HG03354 (cell line): ENCODE results near the gene RPS3.
A peak's percentile ranks its signal among the peaks of the same experiment; 100 is the strongest.
"Not testable (repeated sequence)": the region's sequence is repeated elsewhere in the genome, so short reads cannot be mapped to it uniquely, and the experiment has no call there.

ENCODE experiments used
- ATAC-seq: cut with Tn5 transposase; IDR thresholded peaks from one replicate; pipeline ENCODE4 v1.9.1; 2021; ENCODE audit warnings: mild to moderate bottlenecking; ENCODE audit not compliant: unreplicated experiment, poor library complexity, severe bottlenecking

Gene RPS3

DNA sequence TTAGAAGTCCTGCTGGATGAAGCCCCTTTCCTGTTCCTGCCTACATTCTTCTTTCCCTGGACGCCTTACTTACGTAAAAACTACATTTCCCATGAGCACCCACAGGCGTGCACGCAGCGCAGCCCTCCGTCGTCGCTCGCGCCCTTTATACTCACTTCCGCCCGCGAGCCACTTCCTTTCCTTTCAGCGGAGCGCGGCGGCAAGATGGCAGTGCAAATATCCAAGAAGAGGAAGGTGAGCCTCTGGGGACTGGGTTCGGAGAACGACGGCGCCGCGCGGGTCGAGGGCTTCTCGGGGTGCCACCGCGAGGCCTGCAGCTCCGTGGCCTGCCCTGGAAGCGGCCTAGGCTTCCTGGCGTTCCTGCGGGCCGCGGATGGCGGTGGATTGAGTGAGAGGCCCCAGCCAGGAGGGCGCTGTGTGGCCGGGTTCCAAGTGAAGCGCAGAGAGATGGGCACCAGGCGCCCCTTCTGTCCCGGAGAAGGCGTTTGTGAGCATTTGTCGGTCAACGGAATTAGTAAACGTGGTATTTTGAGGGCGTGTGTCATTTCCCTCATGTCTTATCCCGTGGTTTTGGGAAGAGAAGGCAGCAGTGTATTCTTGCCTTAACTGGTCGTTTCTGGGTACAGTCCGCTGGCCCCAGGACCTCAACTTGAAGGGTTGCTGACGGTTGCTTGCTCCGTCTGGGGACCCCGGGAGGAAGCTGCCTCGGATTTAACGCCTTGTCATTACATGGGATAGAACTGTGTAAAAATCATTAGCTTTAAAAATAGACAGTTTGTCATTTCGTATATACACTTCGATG, at the start of gene RPS3:
Gene RPS3, plus strand, starts transcription at position 175 of the 802 bp plus-strand sequence. Its CDS starts 30 bp downstream, at position 205.
- ATAC-seq: peak; percentile 94

DNA sequence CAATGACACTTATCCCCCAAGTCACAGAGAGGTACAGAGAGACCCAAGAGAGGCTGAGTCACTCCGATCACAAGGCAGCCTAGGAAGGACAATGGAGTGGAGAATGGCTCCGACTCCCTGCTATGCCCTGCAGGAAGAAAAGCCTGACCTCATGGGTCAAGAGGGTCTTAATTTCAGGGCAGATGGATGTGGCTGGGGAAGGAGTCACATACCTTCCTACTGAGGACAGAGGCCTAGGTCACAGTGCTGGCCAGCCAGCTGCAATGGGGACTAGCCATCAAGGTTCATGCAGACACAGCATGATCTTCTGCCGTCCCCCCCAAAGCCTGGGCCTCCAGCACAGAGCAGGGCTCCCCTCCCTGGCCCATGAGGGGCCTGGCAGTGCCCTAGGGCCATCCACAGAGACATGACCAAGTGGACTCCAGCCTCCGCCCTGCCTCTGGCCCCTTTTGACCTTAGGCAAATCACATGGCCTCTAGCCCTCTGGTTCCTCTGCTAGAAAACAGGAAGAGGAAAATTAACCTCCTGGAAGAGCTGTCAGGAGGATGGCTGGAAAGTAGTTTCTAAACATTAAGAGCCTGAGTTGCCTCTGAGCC, 49.7 kb upstream of the RPS3 start:
- no peak for ATAC-seq

DNA sequence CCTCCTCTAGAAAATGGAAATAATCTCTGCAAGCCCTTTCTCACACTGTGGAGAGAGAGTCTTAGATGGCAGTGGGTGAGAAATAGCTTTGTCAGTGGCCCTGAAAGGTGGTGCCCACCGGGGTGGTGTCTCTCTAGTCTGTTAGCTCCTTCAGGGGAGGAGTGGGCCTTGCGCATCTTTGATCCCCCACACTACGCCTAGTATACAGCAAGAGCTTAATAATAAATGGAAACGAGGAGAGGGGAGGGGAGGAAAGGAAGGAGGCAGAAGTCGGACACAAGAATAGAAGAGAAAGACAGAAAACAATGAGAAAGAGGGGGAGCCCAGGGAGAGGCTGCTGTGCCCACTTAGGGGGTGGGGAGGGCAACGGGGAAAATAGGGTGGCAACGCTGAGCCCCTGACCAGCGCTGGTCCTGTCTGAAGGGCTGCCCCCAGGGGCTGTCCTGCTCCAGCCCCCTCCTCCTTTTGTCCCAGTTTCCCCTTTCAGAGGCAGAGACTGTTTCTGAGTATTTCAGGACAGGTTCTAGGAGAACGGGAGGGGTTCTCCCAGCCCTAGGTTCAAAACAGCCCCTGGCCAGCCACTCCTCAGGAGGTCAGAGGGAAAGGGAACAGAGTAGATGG, 49.1 kb upstream of the RPS3 start:
- no peak for ATAC-seq

DNA sequence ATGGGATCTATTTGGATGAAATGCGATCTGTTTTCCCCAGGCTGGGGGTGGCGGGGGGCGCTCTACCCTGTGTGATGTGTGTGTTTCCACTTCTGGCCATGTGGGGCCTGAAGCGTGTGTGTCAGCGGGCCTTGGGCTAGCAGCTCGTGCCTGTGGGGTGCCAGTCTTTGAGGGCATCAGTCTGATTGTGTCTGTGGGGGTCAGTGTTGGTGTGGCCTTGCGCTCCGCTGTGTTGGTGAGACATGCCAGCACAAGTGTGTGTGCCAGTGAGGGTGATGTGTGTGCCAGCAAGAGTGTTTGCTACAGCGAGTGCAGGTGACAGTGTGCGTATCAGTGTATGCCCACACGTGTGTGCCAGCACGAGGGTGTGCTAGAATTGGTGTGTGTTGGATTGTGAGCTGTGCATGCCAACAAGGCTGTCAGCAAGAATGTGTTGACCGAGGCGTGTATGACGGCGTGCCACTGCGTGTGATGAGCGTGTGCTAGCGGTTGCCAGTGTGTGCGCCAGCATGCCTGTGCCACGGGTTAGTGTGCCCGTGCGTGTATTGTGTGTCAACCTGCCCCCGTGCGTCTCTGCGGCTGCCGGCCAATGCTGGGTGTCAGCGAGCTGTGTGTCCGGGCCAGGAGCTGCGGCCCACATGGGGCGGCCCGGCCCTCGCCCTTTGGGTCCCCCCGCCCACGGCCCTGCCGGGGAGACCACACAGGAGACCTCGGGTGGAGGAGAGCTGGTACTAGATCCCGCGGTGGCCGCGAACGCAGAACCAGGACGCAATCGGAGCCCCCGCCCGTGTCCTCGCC, 48.4 kb upstream of the RPS3 start:
- ATAC-seq: no peak

DNA sequence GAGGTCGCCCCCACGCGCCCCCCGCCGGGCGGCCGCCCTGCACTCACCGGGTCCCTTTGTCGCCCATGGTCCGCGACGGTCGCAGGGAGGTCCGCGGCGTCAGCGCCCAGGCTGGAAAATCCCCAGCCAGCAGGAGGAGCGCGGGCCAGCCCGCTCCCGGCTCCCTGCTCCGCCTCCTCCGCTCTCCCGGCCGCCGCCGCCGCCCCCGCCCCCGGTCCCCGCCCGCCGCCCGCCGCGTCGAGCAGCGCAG, 47.9 kb upstream of the RPS3 start, which contains the start of gene ARRB1:
Gene ARRB1, minus strand, starts transcription at position 121 of the 250 bp plus-strand sequence. Its CDS starts 54 bp downstream, at position 67.
- ATAC-seq: no peak

DNA sequence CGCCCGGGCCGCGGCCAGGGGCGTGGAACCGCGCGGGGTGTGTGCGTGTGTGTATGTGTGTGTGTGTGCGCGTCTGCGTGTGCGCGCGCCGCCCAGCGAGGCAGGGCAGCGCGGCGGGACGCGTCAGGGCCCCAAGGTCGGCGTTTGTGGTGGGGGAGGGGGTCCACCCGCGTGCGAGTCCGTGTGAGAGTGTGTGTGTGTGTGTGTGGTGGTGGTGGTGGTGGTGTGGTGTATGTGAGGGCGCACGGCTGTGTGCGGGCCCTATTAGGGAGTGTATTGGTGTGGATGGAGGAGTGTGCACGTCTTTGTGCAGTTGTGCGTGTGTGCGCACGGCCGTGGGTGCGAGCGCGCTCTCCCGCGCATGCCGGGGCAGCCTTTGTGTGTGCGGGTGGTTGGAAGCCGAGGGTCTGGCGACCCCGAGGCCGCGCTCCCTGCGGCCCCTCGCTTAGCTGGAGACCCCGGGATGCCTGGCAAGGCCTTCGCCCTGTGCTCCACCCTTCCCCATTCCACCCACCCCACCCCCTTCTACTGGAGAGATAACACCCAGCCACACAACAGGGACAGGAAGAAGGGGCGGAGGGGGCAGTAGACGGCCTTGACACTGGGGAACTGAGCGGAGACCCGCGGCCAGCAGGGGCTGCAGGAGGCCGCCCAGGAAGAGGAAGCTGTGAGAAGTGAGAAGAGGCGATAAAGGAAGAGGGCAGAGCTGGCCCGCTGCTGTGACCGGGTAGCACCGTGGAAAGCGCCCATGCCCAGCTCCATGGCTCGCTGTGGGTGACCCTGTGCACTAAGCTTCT, 47.3 kb upstream of the RPS3 start:
- no peak for ATAC-seq

DNA sequence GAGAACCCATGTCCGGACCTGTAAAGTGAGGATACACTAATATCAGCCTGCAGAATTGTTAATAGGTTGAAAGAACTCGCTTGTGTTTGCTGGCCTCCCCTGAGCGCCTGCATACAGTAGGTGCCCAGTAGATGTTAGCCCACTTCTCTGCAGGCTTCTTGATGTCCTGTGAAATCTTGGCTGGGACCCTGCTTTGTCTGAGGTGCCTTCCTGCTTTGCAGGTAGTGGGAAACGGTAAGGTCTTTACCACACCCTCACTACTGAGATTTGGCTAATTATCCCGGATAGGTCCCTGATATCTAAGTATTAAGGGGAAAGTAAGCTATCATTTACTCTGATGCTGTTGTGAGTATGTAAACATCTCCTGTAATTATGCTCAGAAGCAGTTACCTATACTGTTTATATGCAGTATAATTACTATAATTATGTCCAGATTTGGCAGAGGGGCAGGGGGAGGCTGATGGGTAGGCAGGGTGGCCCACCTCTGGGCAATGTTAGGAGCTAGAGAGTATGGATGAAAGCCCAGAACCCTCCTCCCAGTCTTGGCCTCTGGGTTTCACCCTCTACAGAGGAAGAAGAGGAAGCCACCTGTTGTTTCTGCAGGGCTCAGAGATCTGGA, 46.6 kb upstream of the RPS3 start:
- no peak for ATAC-seq

DNA sequence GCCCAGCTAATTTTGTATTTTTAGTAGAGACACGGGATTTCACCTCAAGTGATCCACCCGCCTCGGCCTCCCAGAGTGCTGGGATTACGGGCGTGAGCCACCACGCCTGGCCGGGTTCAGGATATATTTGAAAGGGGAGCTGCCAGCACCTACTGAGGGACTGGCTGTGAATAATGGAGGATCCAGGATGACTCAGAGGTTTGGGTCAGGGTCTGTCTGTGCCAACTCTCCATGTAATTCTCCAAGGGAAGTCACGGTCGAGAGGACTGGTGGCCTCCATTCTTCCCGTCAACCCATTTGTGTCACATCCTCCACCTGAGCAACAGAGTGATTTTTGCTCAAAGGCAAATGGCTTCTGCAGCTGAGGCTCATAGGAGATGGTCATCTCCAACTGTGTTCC, 44.3 kb upstream of the RPS3 start:
- ATAC-seq: no peak

DNA sequence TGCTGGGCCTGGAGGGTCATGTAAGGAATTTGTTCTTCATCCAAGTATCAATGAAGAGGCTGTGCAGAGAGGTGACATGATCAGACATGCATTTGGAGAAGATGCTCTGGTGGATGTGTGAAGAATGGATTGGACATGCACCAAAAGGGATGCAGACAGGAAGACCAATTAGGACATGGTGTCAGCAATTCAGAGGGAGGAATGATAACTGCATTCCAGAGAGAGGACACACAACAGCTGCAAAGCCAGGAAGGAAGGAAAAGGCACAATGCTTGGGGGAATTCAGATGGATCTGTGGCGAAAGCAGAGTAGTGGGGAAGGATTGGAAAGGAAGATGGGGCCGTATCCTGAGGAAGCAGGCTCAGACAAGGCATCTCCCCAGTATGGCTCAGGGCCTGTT, 42.7 kb upstream of the RPS3 start:
- ATAC-seq: no peak

DNA sequence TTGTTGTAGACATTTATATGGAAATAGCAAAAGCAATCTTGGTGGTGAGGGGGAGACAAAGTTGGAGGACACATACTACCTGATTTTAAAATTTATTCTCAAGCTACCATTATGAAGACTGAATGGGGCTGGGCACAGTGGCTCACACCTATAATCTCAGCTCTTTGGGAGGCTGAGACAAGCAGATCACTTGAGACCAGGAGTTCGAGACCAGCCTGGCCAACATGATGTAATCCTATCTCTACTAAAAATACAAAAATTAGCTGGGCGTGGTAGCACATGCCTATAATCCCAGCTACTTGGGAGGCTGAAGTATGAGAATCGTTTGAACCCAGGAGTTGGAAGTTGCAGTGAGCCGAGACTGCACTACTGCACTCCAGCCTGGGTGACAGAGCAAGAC, 37.0 kb upstream of the RPS3 start:
- ATAC-seq: not testable (repeated sequence)

DNA sequence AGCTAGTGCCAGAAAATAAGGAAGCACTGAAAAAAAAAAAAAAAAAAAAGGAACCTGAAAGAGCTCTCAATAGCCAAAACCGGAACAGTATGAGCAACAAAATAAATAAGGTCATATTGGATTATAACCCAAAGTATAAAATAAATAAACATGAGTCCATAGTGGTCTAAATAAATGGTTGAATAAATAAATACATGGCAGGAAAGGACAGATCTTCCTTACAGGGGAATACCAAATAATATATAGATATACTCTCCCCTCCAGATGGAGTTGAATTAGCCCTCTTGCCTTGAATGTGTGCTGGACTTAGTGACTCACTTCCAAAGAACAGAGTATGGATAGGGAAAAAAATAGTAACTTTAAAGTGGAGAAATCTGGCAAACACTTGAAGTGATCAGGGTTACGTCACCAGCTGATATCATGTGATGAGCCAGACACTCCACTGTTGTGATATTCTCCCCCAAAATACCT, 33.6 kb upstream of the RPS3 start:
- no peak for ATAC-seq

DNA sequence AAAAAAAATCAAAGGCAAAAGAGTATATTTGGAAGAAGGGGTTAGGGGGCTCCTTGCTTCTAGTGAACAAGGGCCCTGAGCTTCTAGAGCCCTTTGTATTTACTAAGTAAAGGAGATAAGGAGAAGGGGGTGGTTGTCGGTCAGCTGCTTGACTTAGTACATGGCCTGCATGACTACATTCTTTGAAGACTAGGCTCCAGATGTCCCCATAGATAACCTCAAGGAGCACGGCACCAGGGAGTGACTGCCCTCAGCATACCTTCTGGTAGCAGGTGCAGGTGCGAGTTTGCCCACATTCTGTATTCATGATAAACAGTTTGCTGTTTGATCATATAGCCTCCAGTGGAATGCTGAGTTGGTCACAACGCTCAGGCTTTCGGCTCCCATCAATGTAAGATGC, 32.5 kb upstream of the RPS3 start:
- ATAC-seq: not testable (repeated sequence)

DNA sequence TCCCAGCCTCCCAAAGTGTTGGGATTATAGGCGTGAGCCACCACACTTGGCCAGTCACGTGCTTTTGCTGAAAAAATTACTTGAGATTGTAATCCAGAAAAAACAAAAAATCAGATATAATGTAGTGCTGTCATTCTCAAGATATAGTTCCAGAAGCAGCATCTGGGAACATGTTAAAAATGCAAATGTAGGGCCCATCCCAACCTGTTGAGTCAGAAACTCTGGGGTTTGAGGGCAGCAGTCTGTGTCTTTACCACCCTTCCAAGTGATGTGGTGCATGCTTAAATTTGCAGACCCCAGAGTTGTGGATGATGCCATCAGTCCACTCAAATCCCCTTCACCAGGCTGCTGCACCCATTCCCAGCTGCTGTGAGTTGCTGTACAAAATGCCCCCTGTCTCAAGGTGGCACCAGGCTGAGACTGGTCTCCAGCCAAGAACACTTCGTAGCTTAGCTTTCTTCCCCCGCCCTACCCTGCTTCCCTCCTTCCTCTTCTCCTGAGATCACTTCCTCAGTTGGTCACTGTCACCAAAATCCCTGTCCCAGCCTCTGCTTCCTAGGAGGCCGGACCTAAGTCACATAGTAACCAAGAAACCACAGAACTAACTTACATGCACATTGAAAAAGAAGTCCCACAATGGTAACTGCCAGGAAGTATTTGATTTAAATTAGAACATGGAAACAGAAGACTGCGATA, 29.6 kb upstream of the RPS3 start:
- ATAC-seq: no peak

DNA sequence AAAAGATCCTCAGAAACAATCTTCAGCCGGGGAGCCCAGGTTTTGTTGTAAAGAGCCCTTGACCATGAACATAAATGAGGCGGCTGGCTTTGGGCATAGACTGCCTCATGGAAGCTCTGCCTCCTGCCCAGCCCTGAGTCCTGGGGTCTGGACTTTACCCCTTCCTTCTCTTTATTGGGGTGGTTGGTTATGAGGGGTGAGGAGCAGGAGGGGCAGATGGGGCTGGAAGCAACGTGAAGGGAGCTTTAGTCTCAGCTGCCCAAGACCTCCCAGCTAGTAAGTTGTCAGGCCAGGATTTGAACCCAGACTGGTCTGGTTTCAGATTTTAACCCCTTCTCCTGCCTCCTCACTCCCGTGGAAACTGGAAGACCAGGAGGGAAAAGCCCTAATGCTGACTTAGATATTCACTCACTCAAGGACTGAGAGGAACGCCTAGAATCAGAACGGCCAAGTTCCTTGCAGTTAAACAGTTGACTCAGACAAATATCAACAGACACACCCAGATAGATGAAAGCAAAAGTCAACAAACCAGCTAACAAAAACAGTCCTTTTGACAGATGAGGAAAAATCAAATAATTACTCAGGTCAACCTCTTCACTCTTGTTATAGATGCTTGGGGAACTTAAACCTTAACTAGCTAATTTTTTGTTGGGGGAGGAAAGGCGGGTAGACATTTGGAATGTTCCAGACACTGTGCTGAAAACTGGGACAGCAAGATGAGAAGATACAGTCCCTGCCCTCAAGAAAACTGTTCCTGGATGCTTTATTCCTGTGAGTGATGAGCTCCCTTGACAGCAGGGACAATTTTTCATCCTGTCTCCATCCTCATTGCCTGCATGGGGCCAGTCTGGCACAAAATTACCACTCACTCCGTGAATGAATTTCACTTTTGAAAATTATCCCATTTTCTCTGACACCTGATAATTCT, 27.1 kb upstream of the RPS3 start:
- no peak for ATAC-seq

DNA sequence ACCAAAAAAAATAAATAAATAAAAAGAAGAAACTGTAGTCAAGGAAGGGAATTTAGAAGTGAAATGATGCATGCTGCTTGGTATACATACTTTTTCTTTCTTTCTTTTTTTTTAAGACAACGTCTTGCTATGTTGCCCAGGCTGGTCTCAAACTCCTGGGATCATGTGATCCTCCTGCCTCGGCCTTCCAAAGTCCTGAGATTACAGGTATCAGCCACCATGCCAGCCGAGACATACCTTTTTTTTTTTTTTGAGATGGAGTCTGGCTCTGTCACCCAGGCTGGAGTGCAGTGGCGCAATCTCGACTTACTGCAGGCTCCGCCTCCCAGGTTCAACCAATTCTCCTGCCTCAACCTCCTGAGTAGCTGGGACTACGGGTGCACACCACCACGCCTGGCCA, 26.1 kb upstream of the RPS3 start:
- no peak for ATAC-seq

DNA sequence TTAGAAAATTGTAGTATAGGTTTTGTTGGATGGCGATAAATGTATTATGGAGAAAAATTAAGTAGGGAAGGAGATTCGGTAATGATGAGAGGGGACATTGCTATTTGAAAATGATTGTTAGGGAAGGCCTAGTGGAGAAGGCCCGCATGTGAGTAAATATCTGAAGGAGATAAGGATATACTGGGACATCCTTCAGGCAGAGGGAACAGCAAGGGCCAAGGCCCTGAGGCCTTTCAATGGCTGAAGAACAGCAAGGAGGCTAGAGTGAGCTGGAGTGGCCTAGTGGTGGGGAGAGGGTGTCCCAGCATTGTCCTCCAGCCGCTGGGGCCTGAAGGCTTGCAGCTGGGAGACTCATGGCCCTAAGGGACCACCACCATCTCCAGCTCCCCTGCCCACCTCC, 24.7 kb upstream of the RPS3 start:
- ATAC-seq: no peak

DNA sequence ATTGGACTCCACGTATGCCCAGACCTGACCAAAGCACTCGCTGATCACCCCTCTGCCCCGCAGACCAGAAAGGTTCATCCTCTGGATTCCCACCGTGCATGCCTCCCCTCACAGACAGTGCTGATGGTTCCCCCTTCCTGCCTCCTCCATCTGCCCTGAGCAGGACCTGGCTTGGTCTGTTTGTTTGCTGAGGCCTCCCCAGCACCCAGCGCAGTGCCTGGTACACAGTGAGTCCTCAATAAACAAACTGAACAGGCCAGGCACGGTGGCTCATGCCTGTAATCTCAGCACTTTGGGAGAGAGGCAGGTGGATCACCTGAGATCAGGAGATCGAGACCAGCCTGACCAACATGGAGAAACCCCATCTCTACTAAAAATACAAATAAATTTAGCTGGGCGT, 23.7 kb upstream of the RPS3 start:
- no peak for ATAC-seq

DNA sequence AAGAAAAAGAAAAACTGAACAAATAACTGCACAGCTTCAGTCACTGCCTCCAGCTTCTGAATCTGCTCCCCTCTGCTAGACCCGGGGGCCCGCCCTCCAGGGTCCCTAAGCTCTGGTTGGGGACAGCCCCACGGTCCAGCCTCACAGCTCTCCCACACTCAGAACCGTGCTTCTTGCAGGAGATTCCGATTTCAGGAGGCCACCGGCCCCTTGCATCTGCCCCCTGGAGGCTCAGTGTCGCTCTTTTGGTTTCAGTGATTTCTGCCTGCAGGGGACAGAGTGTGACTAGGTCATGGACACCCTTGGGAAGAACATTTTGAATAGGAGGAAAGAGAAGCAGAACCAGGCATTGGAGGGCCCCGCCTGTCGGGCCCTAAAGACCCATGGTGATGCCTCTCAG, 23.1 kb upstream of the RPS3 start:
- ATAC-seq: no peak
